HepG2 (cell line): ENCODE data around the gene MBLAC1. TPM values are rescaled to one million over a fixed set of nuclear protein-coding genes. Genes with fewer than 3 reads are reported as not detected.
A peak's percentile ranks its signal among the peaks of the same experiment; 100 is the strongest.

ENCODE experiments used
- ATM ChIP-seq: fragments of 450-650 bp; IDR thresholded peaks from 2 replicates; pipeline ENCODE4 v1.7.1; 2017; ENCODE audit warnings: mild to moderate bottlenecking, borderline replicate concordance
- CREB3 ChIP-seq: sonication (generic); formaldehyde crosslinking; IDR thresholded peaks from 2 replicates; pipeline ENCODE4 v1.5.0; 2020; ENCODE audit warnings: missing genetic modification reagents
- ELF4 ChIP-seq: sonication (generic); formaldehyde crosslinking; IDR thresholded peaks from 2 replicates; pipeline ENCODE4 v1.5.0; 2020; ENCODE audit warnings: missing genetic modification reagents, mild to moderate bottlenecking, moderate library complexity, borderline replicate concordance
- HNF4A ChIP-seq: sonication (generic); formaldehyde crosslinking; IDR thresholded peaks from 2 replicates; pipeline ENCODE4 v1.4.0; 2020; ENCODE audit warnings: missing genetic modification reagents
- HNRNPK ChIP-seq: fragments of 200-400 bp; formaldehyde crosslinking; IDR thresholded peaks from 2 replicates; pipeline ENCODE4 v1.6.1; 2018; ENCODE audit warnings: low read length, low read depth, moderate library complexity, mild to moderate bottlenecking; ENCODE audit not compliant: poor library complexity, severe bottlenecking
- IRX3 ChIP-seq: sonication (generic); formaldehyde crosslinking; IDR thresholded peaks from 2 replicates; pipeline ENCODE4 v1.8.1; 2023; ENCODE audit warnings: mild to moderate bottlenecking, low read depth, missing genetic modification reagents, borderline replicate concordance
- KDM1A ChIP-seq: IDR thresholded peaks from 2 replicates; pipeline ENCODE4 v1.6.1; 2016; ENCODE audit warnings: missing compliant biosample characterization
- KLF16 ChIP-seq, 2 experiments: sonication (generic) in 1 of 2; formaldehyde crosslinking in 1 of 2; IDR thresholded peaks; 2 replicates each; pipeline versions ENCODE4 v1.6.1 to v1.8.0; 2016 to 2023; ENCODE audit warnings: missing genetic modification reagents in 2 of 2, missing compliant biosample characterization in 1 of 2
- MLX ChIP-seq: IDR thresholded peaks from 2 replicates; pipeline ENCODE4 v1.6.1; 2016
- NFYB ChIP-seq: sonication (generic); formaldehyde crosslinking; IDR thresholded peaks from 2 replicates; pipeline ENCODE4 v1.4.0; 2020; ENCODE audit warnings: missing genetic modification reagents
- NR0B2 ChIP-seq: sonication (generic); formaldehyde crosslinking; IDR thresholded peaks from 2 replicates; pipeline ENCODE4 v1.4.0; 2020; ENCODE audit warnings: mild to moderate bottlenecking, missing genetic modification reagents
- NR3C1 ChIP-seq: sonication (generic); formaldehyde crosslinking; IDR thresholded peaks from 2 replicates; pipeline ENCODE4 v1.4.0; 2020; ENCODE audit warnings: missing genetic modification reagents
- PTBP1 ChIP-seq: fragments of 200-400 bp; formaldehyde crosslinking; IDR thresholded peaks from 2 replicates; pipeline ENCODE4 v1.6.1; 2018; ENCODE audit warnings: low read length, low read depth; ENCODE audit not compliant: poor library complexity, severe bottlenecking
- RAD51 ChIP-seq: fragments of 450-650 bp; IDR thresholded peaks from 2 replicates; pipeline ENCODE4 v1.6.1; 2016; ENCODE audit warnings: borderline replicate concordance
- RARG ChIP-seq: sonication (generic); formaldehyde crosslinking; IDR thresholded peaks from 2 replicates; pipeline ENCODE4 v1.4.0; 2020; ENCODE audit warnings: low read depth, mild to moderate bottlenecking, missing genetic modification reagents
- SAP130 ChIP-seq: IDR thresholded peaks from 2 replicates; pipeline ENCODE4 v1.6.1; 2016; ENCODE audit warnings: low read depth
- SP2 ChIP-seq: sonication (generic); formaldehyde crosslinking; IDR thresholded peaks from 2 replicates; pipeline ENCODE4 v1.5.1; 2020; ENCODE audit warnings: mild to moderate bottlenecking, missing genetic modification reagents
- ZBTB43 ChIP-seq: sonication (generic); formaldehyde crosslinking; conservative IDR thresholded peaks from 2 replicates; pipeline ENCODE4 v1.4.0; 2020; ENCODE audit warnings: missing genetic modification reagents
- ZEB1 ChIP-seq: IDR thresholded peaks from 2 replicates; pipeline ENCODE4 v1.6.1; 2012; ENCODE audit warnings: mild to moderate bottlenecking, low read depth, inconsistent platforms; ENCODE audit not compliant: insufficient replicate concordance
- ZFP36L2 ChIP-seq: sonication (generic); formaldehyde crosslinking; IDR thresholded peaks from 2 replicates; pipeline ENCODE4 v1.4.0; 2020; ENCODE audit warnings: missing genetic modification reagents
- ZMYM2 ChIP-seq: sonication (generic); formaldehyde crosslinking; IDR thresholded peaks from 2 replicates; pipeline ENCODE4 v1.8.0; 2022; ENCODE audit warnings: mild to moderate bottlenecking, missing genetic modification reagents
- ZMYM4 ChIP-seq: sonication (generic); formaldehyde crosslinking; IDR thresholded peaks from 2 replicates; pipeline ENCODE4 v1.8.1; 2023; ENCODE audit warnings: mild to moderate bottlenecking, missing genetic modification reagents
- ZNF224 ChIP-seq: sonication (generic); formaldehyde crosslinking; IDR thresholded peaks from 2 replicates; pipeline ENCODE4 v1.5.0; 2020; ENCODE audit warnings: mild to moderate bottlenecking, missing genetic modification reagents
- ZNF350 ChIP-seq: sonication (generic); formaldehyde crosslinking; IDR thresholded peaks from 2 replicates; pipeline ENCODE4 v1.4.0; 2020; ENCODE audit warnings: mild to moderate bottlenecking, low read depth, missing genetic modification reagents, borderline replicate concordance
- ZNF607 ChIP-seq: sonication (generic); formaldehyde crosslinking; IDR thresholded peaks from 2 replicates; pipeline ENCODE4 v1.5.1; 2020; ENCODE audit warnings: missing genetic modification reagents, mild to moderate bottlenecking, borderline replicate concordance
- ZNF816 ChIP-seq: sonication (generic); formaldehyde crosslinking; IDR thresholded peaks from 2 replicates; pipeline ENCODE4 v1.8.0; 2022; ENCODE audit warnings: missing genetic modification reagents, mild to moderate bottlenecking, borderline replicate concordance
- ZUFSP ChIP-seq: sonication (generic); formaldehyde crosslinking; IDR thresholded peaks from 2 replicates; pipeline ENCODE4 v1.9.0; 2021; ENCODE audit warnings: missing genetic modification reagents, mild to moderate bottlenecking, borderline replicate concordance
- polyA plus RNA-seq, 8 experiments: library from polyadenylated mRNA; depleted of rRNA in 3 of 8; stranded (reverse) in 7 of 8; unstranded in 1 of 8; fragments of >200 nt; fragmentation: Illumina TruSeq in 4 of 8; extraction: Trizol in 4 of 8; gene quantifications; 2 replicates each; pipeline versions ENCODE4 v1.2.1 to v1.2.3, GENCODE V29; 2011 to 2016; ENCODE audit warnings: low read depth in 4 of 8, missing spikeins in 1 of 8, mixed read lengths in 1 of 8; ENCODE audit not compliant: insufficient read depth in 1 of 8
- total RNA-seq, 5 experiments: library from RNA; depleted of rRNA; stranded (reverse); fragments of >200 nt; fragmentation: Illumina TruSeq; extraction: Trizol; gene quantifications; 2 replicates each; pipeline ENCODE4 v1.2.3, GENCODE V29; 2016; ENCODE audit warnings: low read depth in 1 of 5

Gene MBLAC1
- total and polyA plus RNA-seq, 2 of the 13 experiments (the other 11 are each of a cell fraction or from before 2014, with no cell fraction given) = 0.79 to 2.1 TPM

- TF ChIP-seq CREB3 (CRISPR knock-in tag) = no peak
- TF ChIP-seq ZFP36L2 = no peak
- peak; percentile 80; the same call in 1 of the 2 replicates for TF ChIP-seq NR0B2 (CRISPR knock-in tag)
- 0 out of 2 replicates have a peak, but pooled peaks have one; percentile 46 for TF ChIP-seq ZNF816 (CRISPR knock-in tag)
- peak; percentile 86 for TF ChIP-seq NFYB (CRISPR knock-in tag)
- TF ChIP-seq RAD51 = no peak
- TF ChIP-seq ZUFSP (CRISPR knock-in tag) = no peak
- TF ChIP-seq RARG = no peak
- TF ChIP-seq ATM = no peak
- no peak for TF ChIP-seq IRX3
- TF ChIP-seq ZEB1 = peak; percentile 64
- TF ChIP-seq ZMYM4 = peak; percentile 82
- TF ChIP-seq ZNF607 (CRISPR knock-in tag) = no peak; the same call in none of the 2 replicates
- TF ChIP-seq SAP130 (CRISPR knock-in tag) = peak; percentile 98
- TF ChIP-seq ELF4 (CRISPR knock-in tag) = peak; percentile 76; the same call in 1 of the 2 replicates
- peak; percentile 84 to 97 for TF ChIP-seq KLF16 (CRISPR knock-in tag; IDR thresholded peaks at IDR 0.05)
- no peak for TF ChIP-seq KDM1A (CRISPR knock-in tag)
- 0 out of 2 replicates have a peak, but pooled peaks have one; percentile 22 for TF ChIP-seq ZNF224 (CRISPR knock-in tag)
- no peak; the same call in 1 of the 2 replicates for TF ChIP-seq ZBTB43
- TF ChIP-seq ZMYM2 (CRISPR knock-in tag) = no peak
- TF ChIP-seq PTBP1 = no peak
- no peak for TF ChIP-seq MLX (CRISPR knock-in tag)
- no peak for TF ChIP-seq HNF4A
- peak; percentile 56 for TF ChIP-seq HNRNPK
- peak; percentile 94 for TF ChIP-seq SP2 (CRISPR knock-in tag)
- TF ChIP-seq NR3C1 = no peak
- TF ChIP-seq ZNF350 (CRISPR knock-in tag) = peak; percentile 30; the same call in 1 of the 2 replicates
Observed at GRCh38 chr7:100100420-100101015, 26.2 kb upstream of the MBLAC1 start (continued).
